Stimulated activated CD4-positive, alpha-beta T cell treated with anti-CD3 and anti-CD28 coated beads, Interleukin-4, amount 100 ng/mL, for 1 hour (primary cell): ENCODE measurements around the gene PADI4.
"Not testable (repeated sequence)": the region's sequence is repeated elsewhere in the genome, so short reads cannot be mapped to it uniquely, and the experiment has no call there.

Experiments used
- DNase-seq: peaks from one replicate; pipeline ENCODE4 v3.0.0-alpha.2; 2020

The PADI4 gene

GRCh38 chr1:17314491-17314971, 6.5 kb downstream of the PADI4 start:
- DNase-seq, result no peak

GRCh38 chr1:17315542-17316130, 7.6 kb downstream of the PADI4 start:
- DNase-seq, result no peak

- DNase-seq, result no peak
Measured at GRCh38 chr1:17316704-17317103, 8.7 kb downstream of the PADI4 start.

GRCh38 chr1:17318262-17318661, 10.3 kb downstream of the PADI4 start:
- no peak for DNase-seq

- no peak for DNase-seq
Measured at GRCh38 chr1:17319561-17320350, 11.8 kb downstream of the PADI4 start.

- DNase-seq, result not testable (repeated sequence)
Measured at GRCh38 chr1:17321857-17322390, 13.9 kb downstream of the PADI4 start.

- DNase-seq, result no peak
Measured at GRCh38 chr1:17328855-17329254, 20.9 kb downstream of the PADI4 start.

- DNase-seq, result no peak
Measured at GRCh38 chr1:17329610-17330009, 21.6 kb downstream of the PADI4 start.

- no peak for DNase-seq
Measured at GRCh38 chr1:17330856-17331255, 22.9 kb downstream of the PADI4 start.

GRCh38 chr1:17333081-17333480, 25.1 kb downstream of the PADI4 start:
- no peak for DNase-seq

- DNase-seq, result peak; percentile 74
Measured at GRCh38 chr1:17335821-17336710, 28.1 kb downstream of the PADI4 start.

GRCh38 chr1:17338706-17339493, 30.9 kb downstream of the PADI4 start:
- no peak for DNase-seq

- DNase-seq, result no peak
Measured at GRCh38 chr1:17339521-17339920, 31.5 kb downstream of the PADI4 start.

GRCh38 chr1:17340358-17340757, 32.4 kb downstream of the PADI4 start:
- no peak for DNase-seq

- DNase-seq, result no peak
Measured at GRCh38 chr1:17342014-17342441, 34.0 kb downstream of the PADI4 start.

- DNase-seq, result not testable (repeated sequence)
Measured at GRCh38 chr1:17345506-17345905, 37.5 kb downstream of the PADI4 start.

GRCh38 chr1:17346046-17346789, 38.2 kb downstream of the PADI4 start:
- no peak for DNase-seq

GRCh38 chr1:17347769-17348592, 40.0 kb downstream of the PADI4 start:
- no peak for DNase-seq

GRCh38 chr1:17348593-17349234, 40.7 kb downstream of the PADI4 start:
- DNase-seq, result no peak

GRCh38 chr1:17350083-17350482, 42.1 kb downstream of the PADI4 start:
- DNase-seq, result no peak
